IPS-11a (cell line): ENCODE measurements around the gene UMODL1.

Experiments
- H3K4me3 ChIP-seq: one replicate; pipeline ENCODE4 v1.5.1; 2013; ENCODE audit warnings: low read depth, low read length, control low read depth

Gene UMODL1

DNA sequence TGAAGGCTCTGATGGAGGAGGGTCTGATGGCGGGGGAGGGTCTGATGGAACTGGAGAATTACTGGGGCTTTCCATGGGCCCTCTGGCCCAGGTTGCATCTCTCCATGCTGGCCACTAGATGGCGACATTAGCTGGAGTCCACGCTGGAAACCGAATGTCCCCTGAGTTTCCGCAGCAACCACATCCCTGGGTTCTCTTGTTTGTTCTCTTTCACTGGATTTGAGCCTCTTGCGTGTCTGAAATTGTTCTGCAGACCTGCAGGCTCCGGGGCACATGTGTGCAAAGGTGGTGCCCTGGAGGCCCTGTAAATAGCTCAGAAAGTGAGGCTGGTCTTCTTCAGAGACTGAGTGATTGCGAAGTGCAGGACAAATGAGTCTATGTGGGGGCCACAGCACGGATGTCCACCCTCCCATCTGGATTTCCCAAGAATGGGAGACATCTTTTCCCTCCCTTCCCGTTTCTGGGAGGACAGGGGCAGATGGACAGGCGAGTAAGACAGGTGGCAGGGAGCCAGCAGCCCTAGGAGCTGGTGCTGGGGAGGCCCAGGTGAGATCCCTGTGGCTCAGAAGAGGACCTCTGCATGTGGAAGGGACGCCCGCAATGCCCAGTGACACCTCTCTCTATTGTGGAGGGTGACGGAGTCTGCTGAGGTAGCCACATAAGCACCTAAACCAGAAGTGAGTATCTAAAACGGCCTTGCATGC, 74.6 kb downstream of the UMODL1 start:
- no peak overlapping the region for H3K4me3 ChIP-seq

DNA sequence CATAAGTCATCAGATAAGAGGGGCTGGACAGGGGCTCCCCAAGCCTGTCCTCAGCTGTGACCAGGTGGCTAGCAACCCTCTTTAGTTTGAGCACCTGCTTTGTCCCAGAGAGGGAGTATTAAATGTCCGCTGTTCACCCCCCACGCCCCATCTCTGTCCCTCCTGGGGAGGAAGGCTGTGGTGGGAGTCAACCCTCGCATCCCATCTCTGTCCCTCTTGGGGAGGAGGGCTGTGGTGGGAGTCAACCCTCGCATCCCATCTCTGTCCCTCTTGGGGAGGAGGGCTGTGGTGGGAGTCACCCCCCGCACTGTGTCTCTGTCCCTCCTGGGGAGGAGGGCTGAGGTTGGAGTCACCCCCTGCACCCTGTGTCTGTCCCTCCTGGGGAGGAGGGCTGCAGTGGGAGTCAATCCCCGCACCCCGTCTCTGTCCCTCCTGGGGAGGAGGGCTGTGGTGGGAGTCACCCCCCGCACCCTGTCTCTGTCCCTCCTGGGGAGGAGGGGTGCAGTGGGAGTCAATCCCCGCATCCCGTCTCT, 75.2 kb downstream of the UMODL1 start:
- H3K4me3 ChIP-seq: no peak overlapping the region

DNA sequence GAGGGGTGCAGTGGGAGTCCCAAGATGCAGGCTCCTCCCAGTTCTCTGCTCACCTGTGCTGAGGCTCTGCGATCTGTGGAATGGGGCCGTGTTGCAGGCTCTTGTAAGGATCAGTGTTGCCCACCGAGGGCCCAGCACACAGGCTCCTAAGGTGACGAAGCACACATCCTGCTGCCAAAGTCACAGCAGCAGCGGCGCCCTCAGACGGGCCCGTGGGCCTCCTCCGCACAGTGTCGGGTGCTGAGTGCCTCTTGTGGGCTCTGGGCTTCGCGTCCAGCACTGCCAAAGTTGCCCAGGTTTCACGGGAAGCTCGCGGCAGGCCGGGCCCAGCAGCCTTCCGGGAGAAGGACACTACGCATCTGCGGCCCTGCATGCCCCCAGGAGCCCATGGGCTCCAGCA, 75.7 kb downstream of the UMODL1 start:
- H3K4me3 ChIP-seq: no peak overlapping the region

DNA sequence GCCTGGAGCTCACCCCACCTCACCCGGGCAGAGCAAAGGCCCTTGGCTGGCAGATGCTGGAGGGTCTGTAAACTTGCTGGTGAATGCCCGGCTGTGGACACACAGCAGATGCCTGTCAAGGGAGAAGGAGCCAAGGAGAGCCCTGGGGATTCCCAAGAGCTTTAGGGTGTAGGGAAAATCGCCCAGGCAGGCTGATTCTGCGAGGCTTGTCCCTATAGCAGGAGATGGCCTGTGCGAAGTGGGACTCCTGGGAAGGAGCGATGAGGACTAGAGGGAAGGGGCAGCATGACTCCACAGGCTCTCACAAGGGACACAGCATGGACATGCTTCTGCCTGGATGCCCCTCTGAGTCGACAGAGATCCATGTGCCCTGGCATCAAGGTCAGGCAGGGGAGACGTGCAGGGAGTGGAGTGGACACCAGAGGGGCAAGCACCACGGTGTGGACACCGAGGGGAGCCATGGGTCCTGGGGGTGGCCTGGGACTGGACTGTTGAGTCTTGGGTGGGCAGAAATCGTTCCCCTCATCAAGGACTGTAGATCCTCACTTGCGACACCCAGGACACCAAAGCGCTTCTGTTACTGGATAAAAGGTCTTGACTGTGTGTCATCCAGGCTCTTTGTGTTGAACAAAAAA, 76.4 kb downstream of the UMODL1 start:
- no peak overlapping the region for H3K4me3 ChIP-seq

DNA sequence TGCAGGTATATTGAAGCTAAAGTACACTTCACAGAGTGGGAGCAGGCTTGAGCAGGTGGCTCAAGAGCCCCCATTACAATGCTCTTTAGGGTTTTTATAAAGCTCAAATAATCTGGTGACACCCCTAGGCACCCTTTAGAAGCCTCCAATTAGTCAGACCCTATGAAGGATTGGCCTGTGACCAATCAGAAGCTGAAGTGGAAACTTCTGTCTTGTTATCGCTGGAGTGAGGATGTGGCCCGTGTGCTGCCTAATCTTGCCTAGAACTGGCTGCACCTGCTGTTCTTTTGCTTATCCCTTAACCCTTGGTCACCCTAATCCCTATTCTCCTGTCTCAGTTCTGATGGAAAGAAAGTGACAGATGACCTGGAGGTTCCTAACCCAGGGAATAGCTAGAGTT, 77.0 kb downstream of the UMODL1 start:
- no peak overlapping the region for H3K4me3 ChIP-seq

DNA sequence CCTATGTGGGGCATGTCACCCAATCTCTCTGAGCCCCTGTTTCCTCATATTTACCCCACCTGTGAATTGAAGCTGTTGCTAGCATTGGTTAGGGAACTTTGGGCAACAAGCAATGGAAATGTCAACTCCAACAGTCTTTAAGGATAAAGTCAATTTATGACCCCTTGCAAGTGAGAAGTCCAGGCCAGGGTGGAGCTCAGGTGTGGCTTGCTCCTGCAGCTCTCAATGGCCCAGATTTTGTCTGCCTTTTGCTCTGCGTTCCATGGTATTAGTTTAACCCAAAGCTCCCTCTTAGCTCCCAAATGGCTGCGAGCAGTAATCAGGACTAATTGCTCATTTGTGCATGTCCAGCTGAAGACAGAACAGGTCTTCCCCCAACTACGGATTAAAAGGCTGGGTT, 77.5 kb downstream of the UMODL1 start:
- no peak overlapping the region for H3K4me3 ChIP-seq

DNA sequence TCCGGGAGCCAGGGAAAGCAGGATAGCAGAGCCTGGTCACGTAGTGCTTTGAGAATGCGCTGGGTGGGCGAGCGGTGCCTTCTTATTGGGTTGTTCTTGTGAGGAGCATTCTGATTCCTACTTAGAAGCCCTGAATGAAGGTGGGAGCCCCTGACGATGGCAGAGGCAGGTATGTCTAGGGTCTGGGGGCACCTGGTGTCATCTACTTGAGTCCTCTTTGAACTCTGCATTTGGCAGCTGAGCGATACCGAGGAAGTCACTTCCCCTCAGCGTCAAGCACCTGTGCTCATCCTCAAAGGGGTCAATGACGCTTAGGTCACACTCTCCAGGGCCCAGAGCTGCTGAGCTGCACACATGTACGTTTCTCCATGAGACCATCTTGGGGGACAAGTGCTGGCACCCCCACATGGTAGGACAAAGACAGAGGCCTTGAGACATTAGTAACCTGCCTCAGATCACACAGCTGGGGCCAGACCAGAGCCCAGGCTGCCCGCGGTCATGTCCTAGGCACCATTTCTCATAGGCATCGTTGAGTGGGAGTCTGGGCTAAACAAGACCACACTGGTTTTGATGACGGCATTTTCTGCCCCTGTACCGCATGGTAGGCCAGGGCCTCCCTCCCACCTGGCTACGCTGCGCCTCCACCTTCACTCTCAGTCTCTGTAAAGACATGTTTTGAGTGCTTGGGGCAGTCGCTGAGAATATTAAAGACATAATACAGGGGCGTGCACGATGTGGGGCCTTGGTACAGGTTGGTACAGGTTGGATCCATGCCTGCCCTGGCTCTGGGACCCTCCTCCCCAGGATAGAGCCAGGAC, 78.7 kb downstream of the UMODL1 start:
- H3K4me3 ChIP-seq: no peak overlapping the region

DNA sequence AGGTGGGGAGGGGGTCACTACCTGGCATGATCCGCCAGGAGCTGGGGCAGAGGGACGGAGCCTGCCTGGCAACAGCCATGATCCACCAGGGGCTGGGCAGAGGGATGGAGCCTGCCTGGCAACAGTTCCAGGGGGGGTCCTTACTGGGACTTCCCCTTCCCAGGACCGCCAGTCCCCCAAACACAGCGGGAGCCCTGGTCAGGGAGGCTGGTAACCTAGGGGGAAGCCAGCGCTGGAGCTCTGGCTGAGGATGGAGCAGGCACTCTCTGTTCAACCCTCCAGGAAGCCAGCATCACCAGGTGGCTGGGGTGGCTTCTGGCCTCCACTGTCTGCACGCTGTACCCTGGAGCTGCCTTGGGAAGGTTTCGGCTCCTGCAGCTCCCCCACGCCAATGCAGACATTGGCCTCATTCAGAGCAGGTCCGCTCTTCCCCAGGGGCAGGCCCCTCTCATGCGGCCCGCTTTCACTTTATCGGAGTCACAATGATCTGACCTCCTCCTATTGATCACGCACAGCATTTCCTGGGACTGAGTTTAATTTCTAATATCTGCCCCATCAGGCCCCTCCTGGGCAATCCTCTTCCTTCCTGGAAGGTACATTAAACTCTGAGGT, 79.5 kb downstream of the UMODL1 start:
- H3K4me3 ChIP-seq: no peak overlapping the region

DNA sequence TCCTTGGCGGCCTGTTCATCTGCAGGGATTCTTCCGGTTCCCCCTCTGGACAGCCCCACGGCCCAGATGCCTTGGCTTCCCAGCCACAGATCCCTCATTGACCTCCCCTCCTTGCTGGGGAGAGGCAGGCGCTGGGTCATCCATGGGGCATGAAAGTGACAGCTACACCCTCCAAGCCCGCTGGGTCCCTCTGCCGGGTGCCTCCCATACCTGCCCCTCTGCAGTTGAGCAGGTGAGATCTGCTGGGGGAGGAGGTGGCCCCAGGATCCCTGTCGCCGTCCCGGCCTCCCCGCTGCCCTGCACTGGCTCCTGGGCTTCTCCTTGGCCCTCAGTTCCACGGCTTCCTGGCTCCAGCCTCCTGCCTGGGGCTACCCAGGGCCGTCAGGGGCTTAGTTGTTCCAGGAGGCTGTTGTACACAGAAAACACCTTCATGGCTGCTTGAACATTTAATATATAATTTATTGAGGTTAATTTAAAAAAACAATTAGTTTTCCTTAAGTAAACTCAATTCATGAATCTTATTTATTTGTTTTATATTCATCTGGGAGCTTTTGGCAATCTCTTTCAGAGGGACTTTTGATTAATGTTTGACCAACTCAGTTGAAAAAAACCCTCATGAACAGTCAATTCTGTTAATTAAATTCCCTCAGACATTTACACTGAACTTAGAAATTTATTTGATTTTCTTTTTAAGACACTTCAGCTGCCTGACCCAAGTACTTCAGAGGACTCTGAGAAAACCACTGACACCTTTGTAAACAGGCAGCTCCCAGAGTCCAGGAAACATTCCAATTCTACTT, 80.2 kb downstream of the UMODL1 start:
- H3K4me3 ChIP-seq: no peak overlapping the region

DNA sequence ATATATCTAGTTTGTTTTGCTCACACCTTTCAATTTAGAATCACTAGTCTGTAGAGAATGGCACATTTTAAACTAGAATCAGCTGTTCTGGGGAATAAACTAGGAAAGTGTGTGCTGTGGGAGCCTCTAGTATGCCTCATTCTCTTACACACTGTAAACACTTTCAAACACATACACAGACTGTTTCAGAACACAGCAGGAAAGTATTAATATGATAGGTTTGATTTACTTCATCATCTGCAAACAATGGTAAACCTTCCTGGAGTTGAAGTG, 80.8 kb downstream of the UMODL1 start:
- H3K4me3 ChIP-seq: no peak overlapping the region

DNA sequence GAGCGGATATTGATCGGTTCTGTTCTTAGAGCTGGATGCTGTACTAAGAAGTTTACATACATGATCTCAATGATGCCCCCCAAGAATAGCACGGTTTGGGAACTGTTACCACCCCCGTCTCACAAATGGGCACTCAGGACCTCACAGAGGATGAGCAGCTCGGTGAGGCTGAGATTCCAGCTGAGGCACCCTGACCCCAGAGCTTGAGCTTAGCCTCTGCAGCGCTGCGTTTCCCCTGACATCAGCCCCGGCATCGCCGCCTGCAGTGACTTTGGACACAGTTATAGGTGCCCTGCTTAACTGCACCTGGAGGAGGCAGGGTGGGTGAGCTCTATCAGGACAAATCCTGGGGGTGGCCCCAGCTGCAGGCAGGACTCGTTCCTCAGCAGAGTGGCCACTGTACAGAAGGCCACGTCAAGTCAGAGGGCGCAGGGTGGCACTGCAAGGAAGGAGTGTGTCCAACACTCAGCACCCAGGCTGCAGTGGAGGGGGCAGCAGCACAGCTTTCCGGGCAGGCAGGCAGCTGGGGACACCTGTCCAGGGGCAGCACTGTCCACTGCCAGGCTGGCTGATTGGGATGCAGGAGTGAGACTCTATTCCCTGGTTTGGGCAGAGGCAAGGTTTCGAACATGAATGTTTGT, 82.0 kb downstream of the UMODL1 start:
- no peak overlapping the region for H3K4me3 ChIP-seq

DNA sequence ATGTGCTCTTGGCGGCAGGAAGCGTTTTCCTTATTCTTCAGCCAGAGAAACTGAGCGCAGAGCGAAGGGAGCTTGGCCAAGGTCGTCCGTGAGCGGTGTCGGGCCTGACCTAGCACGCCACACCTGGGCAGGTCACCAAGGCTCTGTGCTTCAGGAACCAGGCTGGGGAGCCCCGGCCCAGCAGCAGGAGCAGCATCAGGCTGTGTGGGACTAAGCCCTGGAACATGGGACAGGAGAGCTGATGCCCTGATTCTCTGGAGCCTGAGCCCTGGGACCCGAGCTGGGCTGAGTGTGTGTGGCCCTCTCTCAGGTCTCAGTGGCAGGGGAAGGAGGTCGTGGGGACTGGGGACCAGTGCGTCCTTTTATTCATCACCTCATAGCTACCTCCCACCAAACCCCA, 82.6 kb downstream of the UMODL1 start:
- H3K4me3 ChIP-seq: no peak overlapping the region

DNA sequence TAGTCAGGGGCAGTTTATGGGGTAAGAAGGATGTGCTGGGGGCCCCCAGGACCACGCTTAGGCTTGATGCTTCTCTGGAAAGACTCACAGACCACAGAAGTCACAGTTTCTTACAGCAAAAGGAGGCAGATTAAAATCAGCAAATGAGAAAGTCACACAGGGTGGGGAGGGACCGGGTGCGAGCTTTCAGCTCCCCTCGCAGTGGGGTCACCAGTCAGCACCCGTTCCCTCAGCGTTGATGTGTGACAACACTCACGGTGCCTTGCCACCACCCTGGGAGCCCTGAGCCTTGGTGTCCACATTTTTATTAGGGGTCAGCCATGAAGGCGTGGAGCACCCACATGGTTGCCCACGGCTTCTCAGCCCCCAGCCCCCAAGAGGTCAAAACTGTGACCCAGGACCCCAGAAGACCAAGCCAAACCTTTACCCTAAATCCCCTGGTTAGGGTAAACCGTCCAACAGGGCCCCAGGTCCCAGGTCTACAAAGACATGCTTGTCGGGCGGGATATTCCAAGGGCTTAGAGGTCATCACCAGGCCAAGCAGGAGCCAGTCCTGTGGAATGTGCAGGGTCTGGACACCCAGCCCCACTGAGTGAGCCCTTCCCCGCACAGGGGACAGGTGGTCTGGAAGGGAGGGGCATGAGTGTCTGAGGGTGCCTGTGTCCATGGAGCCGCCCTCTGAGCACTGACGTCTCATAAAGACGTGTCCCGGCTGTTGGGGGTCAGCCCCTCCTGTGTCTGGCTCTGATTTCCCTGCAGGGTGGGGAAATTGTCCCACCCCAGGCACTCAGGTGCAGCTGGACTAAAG, 83.3 kb downstream of the UMODL1 start:
- no peak overlapping the region for H3K4me3 ChIP-seq

DNA sequence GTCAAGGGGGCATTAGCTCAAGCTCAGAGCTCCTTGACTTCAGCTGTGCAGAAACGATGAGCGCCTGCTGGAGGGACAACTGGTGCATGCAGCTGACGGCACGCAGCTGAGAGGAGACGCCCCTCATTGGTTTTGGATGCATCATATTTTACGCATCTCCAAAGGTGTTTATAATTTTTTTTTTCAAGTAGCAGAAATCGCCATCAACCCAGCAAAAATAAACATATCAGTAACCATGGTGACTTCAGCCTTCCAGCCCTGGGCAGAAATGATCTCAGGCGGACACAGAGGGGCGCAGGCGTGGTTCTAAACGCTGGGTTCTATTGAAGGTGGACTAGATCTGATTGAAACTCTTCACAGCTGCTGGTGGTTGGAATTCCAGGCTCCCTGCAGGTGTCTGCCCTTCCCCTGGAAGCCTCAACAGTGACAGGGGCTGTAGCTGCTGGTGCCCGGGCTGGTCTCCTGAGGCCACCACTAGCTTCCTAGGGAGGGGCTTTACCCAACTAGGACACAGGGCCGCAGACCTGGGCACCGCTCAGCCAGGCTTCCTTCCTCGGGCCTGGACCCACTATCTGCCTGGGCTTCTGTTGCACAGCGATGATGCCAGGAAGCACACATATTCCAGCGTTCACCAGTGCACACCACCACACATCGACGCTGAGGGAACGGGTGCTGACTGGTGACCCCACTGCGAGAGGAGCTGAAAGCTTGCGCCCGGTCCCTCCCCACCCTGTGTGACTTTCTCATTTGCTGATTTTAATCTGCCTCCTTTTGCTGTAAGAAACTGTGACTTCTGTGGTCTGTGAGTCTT, 84.1 kb downstream of the UMODL1 start:
- no peak overlapping the region for H3K4me3 ChIP-seq

DNA sequence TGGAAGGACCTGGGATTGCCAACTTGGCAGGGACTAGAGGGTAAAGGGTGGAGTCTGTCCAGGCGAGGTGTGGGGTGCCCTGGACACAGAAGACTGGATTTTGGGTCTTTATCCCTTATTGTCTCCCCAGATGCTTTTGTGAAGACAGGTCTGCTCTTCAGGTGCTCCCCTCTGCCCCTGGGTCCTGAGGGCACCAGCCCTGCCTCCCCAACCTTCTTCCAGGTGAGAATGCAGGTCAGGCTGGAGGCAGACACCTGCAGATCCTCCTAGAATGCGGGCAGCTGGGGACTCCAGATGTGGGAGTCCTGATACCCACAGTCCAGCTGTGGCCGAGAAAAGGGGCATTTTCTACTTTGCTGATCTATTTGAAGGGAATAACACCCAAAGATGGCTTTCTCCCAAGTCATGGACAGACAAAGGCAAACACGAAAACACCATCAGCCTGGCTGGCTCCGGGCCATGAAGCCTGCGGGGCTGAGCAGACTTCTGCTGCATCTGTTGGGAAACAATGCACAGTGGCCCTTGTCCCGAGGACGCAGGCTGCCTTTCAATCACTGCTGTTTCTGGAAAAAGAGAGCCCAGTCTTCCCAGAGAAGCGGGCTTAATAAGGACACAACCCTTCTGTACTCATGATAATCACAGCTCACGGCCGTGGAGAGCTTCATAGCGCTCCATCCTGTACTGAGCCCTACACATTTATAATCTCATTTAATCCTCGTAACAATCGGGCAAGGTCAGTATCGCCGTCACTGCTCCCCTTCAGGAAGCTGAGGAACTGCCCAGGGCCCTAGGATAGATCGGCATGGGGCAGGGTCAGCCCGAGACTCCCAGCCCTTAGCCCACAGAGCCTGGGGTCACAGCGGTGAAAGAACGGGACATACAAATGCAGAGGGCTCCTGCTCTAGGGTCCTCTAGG, 85.8 kb downstream of the UMODL1 start:
- no peak overlapping the region for H3K4me3 ChIP-seq

DNA sequence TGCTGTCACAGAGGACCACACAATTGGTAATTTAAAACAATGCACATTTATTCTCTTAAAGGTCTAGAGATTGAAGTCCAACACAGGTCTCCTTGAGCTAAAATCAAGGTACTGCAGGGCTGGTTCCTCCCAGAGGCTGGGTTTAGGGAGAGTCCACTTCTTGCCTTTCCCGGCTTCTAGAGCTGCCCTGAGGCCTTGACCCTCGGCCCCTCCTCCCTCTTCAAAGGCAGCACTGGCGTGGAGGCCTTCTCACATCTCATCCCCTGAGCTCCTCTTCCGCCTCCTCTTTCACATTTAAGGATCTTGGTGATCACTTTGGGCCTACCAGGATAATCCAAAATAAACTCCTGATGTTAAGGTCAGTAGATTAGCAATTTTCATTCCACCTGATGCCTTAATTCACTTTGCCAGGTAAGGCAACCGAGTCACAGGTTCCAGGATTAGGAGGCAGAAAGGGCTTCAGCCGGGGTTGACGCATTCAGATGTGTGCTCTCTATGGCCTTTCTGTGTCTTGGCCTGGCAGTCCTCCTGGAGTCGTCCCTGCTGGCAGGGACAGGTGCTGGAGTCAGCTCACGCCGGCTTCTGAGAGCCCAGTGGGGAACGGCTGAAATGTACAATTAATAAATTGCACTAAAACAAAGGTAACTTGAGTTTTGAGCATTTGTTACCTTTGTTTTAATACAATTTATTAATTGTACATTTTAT, 86.6 kb downstream of the UMODL1 start:
- H3K4me3 ChIP-seq: no peak overlapping the region

DNA sequence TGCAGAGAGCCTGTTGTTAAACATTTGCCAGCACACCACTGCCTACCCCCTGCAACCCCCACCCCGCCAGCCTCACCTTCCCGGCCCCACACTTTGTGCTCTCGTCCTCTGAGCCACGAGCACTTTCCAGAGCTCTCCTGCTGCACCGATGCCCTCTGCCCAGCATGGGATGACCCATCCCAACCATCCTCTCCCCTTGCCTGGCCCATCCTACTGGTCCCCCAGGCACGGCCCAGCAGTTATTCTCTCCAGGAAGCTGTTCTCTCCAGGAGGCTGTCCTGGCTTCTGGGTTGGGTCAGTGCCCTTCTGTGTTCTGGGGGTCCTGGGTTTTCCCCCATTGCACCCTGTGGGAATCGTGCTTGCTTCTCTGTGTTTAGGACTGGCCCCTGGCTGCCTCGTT, 87.7 kb downstream of the UMODL1 start:
- no peak overlapping the region for H3K4me3 ChIP-seq
